Keratinocyte (primary cell): ENCODE measurements around the gene TMEM53.

Experiments used
- CTCF ChIP-seq, 3 experiments: IDR thresholded peaks in 1 of 3; conservative IDR thresholded peaks in 1 of 3; optimal IDR thresholded peaks in 1 of 3; 2 replicates in 2 of 3; 3 replicates in 1 of 3; pipeline versions ENCODE3 to v1.5.1; 2011; ENCODE audit warnings: low read length in 3 of 3, mild to moderate bottlenecking in 3 of 3, moderate library complexity in 2 of 3, control low read depth in 1 of 3, inconsistent platforms in 1 of 3; ENCODE audit not compliant: insufficient read depth in 2 of 3; ENCODE audit errors: extremely low read depth in 1 of 3
- EZH2 ChIP-seq: IDR thresholded peaks from one replicate; pipeline ENCODE4 v1.6.1; 2012; ENCODE audit warnings: inconsistent platforms, mild to moderate bottlenecking, low read length, moderate library complexity

GRCh38 chr1:44721485-44722361 is 47.4 kb upstream of the TMEM53 start:
- TF ChIP-seq CTCF (optimal IDR thresholded peaks at IDR 0.05 in 1 of 3, IDR thresholded peaks at IDR 0.05 in 1 of 3, conservative IDR thresholded peaks at IDR 0.05 in 1 of 3; ENCODE audit: extremely low read depth in 1 of 3, insufficient read depth in 2 of 3, low read length in 3 of 3) (no peak), EZH2 (no peak)
